Measurements from ENCODE around the gene CDK5RAP2. TPM values are rescaled to one million over a fixed set of nuclear protein-coding genes. Genes with fewer than 3 reads are reported as not detected.

CDK5RAP2 gene
- total and polyA plus RNA-seq, 10 of the 15 experiments (the other 5 are each of a cell fraction or from before 2014, with no cell fraction given) = 16.2 to 53.5 (median 34.5) TPM

DNA sequence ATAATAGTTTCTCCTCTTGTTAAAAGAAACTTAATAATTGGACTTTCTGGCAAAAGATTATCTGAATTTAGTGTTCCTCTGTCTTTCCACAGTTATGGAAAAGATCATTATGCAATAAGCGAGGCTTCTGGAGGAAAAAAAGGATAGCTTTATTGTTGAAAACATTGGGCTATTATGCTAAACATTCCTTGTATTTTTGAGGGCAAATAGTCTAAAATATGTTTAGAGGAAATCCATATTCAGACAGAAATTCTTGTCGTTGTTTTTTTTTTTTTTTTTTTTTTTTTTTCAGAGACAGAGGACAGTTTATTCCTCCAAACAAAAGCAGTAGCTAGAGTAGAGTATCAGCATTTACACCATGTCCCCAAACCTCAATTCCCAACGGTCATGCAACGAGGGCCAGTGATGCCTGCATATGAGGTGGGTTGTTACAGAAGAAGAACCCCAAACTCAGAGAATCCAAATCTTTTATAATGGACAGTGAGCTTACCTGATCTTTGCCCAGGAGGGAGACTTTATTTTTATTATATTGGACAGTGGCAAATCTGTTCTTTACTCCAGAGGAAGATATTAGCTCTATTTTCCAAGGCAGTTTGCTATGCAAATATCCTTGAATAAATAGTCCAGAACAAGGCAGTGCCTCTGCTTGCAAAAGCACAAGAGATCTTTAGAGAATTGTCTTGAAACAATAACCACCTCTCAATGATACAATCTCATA lies 48.4 kb upstream of the CDK5RAP2 start:
- Histone ChIP-seq H3K4me2 (ENCODE audit: control insufficient read depth, insufficient read depth) (no peak overlapping the region), H3K27me3 (replicated peaks in 1 of 2; ENCODE audit: control insufficient read depth in 2 of 2, insufficient read depth in 2 of 2, low read length in 1 of 2) (no peaks in the 10 kb centered on the region), H3K36me3 (ENCODE audit: control insufficient read depth in 2 of 2, insufficient read depth in 2 of 2, low read length in 1 of 2) (no peaks in the 10 kb centered on the region), H2AFZ (ENCODE audit: control insufficient read depth, low read depth, low read length) (no peak overlapping the region), H3K9me3 (replicated peaks; ENCODE audit: control insufficient read depth, insufficient read depth, low read length) (no peaks in the 10 kb centered on the region), H3K79me2 (ENCODE audit: control insufficient read depth, insufficient read depth, low read length) (no peaks in the 10 kb centered on the region), H3K27ac (ENCODE audit: control insufficient read depth, insufficient read depth) (no peak overlapping the region), H3K4me1 (ENCODE audit: control insufficient read depth, insufficient read depth, low read length) (no peaks in the 10 kb centered on the region), H3K4me3 (no peak overlapping the region), H4K20me1 (ENCODE audit: control insufficient read depth, insufficient read depth) (no peaks in the 10 kb centered on the region), H3K9ac (ENCODE audit: control insufficient read depth, insufficient read depth, low read length) (no peak overlapping the region)
- no peak for DNase-seq (ENCODE audit: low read depth, low spot score)
- no TSS peak for BruUV-seq (replicated peaks)
- FAIRE-seq = no peak
- SMC1A ChIA-PET (ENCODE audit: uncharacterized antibody, unreplicated experiment) = no interaction called here
- in situ Hi-C loops (cut with MboI) = no loop called here
- ATAC-seq = no peak
- POLR2A ChIA-PET = interaction anchor here (0.7 kb wide), 1 partner anchor 33 kb away, joined by 4 read pairs; no protein-coding TSS in a partner anchor
- RAD21 ChIA-PET (ENCODE audit: unreplicated experiment) = interaction anchor here (1.0 kb wide), 1 partner anchor 27 kb away, joined by 5 read pairs; no protein-coding TSS in a partner anchor
- 50% methylated on average over 4 of the region's 4 CpGs for WGBS (ENCODE audit: insufficient coverage, insufficient replicate concordance, low lambda C conversion rate, missing lambda C conversion rate)
- CTCF ChIA-PET = no interaction called here
- intact Hi-C loops (cut with micrococcal nuclease; ENCODE audit: unreplicated experiment) = no loop called here
- no peak for TF ChIP-seq MEF2B (IDR thresholded peaks at IDR 0.05; ENCODE audit: partially characterized antibody, poor library complexity, severe bottlenecking)
- TF ChIP-seq, protein P1, sequence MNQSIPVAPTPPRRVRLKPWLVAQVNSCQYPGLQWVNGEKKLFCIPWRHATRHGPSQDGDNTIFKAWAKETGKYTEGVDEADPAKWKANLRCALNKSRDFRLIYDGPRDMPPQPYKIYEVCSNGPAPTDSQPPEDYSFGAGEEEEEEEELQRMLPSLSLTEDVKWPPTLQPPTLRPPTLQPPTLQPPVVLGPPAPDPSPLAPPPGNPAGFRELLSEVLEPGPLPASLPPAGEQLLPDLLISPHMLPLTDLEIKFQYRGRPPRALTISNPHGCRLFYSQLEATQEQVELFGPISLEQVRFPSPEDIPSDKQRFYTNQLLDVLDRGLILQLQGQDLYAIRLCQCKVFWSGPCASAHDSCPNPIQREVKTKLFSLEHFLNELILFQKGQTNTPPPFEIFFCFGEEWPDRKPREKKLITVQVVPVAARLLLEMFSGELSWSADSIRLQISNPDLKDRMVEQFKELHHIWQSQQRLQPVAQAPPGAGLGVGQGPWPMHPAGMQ (IDR thresholded peaks at IDR 0.05; ENCODE audit: borderline replicate concordance) = no peak
- TF ChIP-seq POU2F2 (IDR thresholded peaks at IDR 0.05; ENCODE audit: borderline replicate concordance, low read depth, low read length) = no peak
- no peak for TF ChIP-seq ZNF384 (IDR thresholded peaks at IDR 0.05; ENCODE audit: borderline replicate concordance, low read depth, low read length)
- TF ChIP-seq, protein P2, sequence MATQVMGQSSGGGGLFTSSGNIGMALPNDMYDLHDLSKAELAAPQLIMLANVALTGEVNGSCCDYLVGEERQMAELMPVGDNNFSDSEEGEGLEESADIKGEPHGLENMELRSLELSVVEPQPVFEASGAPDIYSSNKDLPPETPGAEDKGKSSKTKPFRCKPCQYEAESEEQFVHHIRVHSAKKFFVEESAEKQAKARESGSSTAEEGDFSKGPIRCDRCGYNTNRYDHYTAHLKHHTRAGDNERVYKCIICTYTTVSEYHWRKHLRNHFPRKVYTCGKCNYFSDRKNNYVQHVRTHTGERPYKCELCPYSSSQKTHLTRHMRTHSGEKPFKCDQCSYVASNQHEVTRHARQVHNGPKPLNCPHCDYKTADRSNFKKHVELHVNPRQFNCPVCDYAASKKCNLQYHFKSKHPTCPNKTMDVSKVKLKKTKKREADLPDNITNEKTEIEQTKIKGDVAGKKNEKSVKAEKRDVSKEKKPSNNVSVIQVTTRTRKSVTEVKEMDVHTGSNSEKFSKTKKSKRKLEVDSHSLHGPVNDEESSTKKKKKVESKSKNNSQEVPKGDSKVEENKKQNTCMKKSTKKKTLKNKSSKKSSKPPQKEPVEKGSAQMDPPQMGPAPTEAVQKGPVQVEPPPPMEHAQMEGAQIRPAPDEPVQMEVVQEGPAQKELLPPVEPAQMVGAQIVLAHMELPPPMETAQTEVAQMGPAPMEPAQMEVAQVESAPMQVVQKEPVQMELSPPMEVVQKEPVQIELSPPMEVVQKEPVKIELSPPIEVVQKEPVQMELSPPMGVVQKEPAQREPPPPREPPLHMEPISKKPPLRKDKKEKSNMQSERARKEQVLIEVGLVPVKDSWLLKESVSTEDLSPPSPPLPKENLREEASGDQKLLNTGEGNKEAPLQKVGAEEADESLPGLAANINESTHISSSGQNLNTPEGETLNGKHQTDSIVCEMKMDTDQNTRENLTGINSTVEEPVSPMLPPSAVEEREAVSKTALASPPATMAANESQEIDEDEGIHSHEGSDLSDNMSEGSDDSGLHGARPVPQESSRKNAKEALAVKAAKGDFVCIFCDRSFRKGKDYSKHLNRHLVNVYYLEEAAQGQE (IDR thresholded peaks at IDR 0.05; ENCODE audit: low read depth, low read length) = no peak
- TF ChIP-seq RUNX3 (IDR thresholded peaks at IDR 0.05; ENCODE audit: low read length) = no peak
- TF ChIP-seq, protein P3, sequence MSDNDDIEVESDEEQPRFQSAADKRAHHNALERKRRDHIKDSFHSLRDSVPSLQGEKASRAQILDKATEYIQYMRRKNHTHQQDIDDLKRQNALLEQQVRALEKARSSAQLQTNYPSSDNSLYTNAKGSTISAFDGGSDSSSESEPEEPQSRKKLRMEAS (IDR thresholded peaks at IDR 0.05; ENCODE audit: low read depth, low read length) = no peak
- TF ChIP-seq RAD51 (IDR thresholded peaks at IDR 0.05) = no peak
- TF ChIP-seq PML (IDR thresholded peaks at IDR 0.05; ENCODE audit: low read length) = no peak
- TF ChIP-seq NFYA (IDR thresholded peaks at IDR 0.05; ENCODE audit: borderline replicate concordance, low read depth, low read length) = no peak
- TF ChIP-seq SIX5 (IDR thresholded peaks at IDR 0.05; ENCODE audit: low read depth, low read length, severe bottlenecking) = no peak
- TF ChIP-seq ZBED1 (IDR thresholded peaks at IDR 0.05; ENCODE audit: borderline replicate concordance) = no peak
- TF ChIP-seq MYB (IDR thresholded peaks at IDR 0.05; ENCODE audit: borderline replicate concordance, low read depth, low read length) = no peak
- TF ChIP-seq YBX1 (IDR thresholded peaks at IDR 0.05) = no peak
- TF ChIP-seq ZSCAN29 (IDR thresholded peaks at IDR 0.05) = no peak
- no peak for TF ChIP-seq TCF7 (IDR thresholded peaks at IDR 0.05; ENCODE audit: borderline replicate concordance)
- TF ChIP-seq ETV6 (conservative IDR thresholded peaks at IDR 0.05 in 1 of 2, IDR thresholded peaks at IDR 0.05 in 1 of 2; ENCODE audit: borderline replicate concordance in 1 of 2, low read depth in 1 of 2) = no peak
- TF ChIP-seq RFX5 (IDR thresholded peaks at IDR 0.05; ENCODE audit: low read depth, low read length) = no peak
- TF ChIP-seq NR2C1 (IDR thresholded peaks at IDR 0.05) = no peak
